Measurements from ENCODE around the gene SLC7A4.
A peak's percentile ranks its signal among the peaks of the same experiment; 100 is the strongest.

DNA sequence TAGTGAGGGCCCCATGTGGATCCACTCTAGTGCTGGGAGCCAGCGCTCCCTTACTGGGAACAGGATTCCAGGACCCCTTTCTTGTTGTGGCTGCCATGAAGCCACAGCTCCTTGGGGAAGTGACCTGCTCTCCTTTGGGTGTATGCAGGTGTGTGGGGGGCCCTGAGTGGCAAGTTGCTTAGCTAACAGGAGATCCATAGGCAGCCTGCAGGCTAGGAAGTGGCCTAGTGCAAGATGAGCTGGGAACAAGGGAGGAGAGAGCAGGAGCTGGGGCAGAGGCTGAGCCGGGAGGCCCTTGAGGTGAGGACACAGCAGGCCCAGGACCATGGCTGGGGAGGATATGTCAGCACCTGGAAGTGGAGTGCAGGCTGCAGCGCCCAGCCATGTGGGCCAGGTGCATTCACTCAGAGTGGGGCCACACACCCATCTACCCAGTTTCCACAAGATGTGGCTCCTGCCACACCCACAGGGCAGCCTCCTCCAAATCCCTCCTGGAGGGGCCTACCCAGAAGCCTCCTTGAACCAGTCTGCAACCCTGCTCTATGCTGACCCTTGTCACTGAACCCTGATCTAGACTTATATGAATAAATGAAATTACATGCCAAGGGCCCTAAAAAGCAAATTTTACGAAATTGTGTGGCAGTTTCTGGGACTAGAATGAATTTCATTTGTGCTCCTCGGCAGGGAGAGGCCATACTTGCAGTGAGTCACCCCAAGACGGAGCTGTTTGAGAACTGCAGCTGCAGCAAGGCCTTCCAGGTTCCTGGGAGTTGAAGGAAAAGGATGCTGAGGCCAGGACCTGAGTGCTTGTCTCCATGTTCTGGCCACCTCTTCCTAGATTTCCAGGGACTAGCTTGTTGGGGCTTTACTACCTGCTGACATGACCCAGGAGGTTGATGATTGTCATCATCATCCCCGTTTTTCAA is 33.7 kb downstream of the SLC7A4 start:
- no peak for TF ChIP-seq CTCF (IDR thresholded peaks at IDR 0.05 in 2 of 3, conservative IDR thresholded peaks at IDR 0.05 in 1 of 3; ENCODE audit: control insufficient read depth in 2 of 3, extremely low read depth in 1 of 3, insufficient read depth in 1 of 3, low read depth in 3 of 3, low read length in 3 of 3)
- TF ChIP-seq CHD2 (IDR thresholded peaks at IDR 0.05; ENCODE audit: borderline replicate concordance, low read depth, low read length), result no peak
- TF ChIP-seq POLR2A (IDR thresholded peaks at IDR 0.05; ENCODE audit: low read depth, low read length), result 0 out of 2 replicates have a peak, but pooled peaks have one; percentile 41
- TF ChIP-seq NR2C2 (IDR thresholded peaks at IDR 0.05; ENCODE audit: borderline replicate concordance, control insufficient read depth, insufficient read length, low read depth), result no peak

All from GM12878 (cell line).